ENCODE measurements around the gene PRDM16. TPM values are rescaled to one million over a fixed set of nuclear protein-coding genes. Genes with fewer than 3 reads are reported as not detected.

Gene PRDM16
- total RNA-seq, 2 experiments from 2014 or later: not detected

- intact Hi-C loops (cut with micrococcal nuclease; ENCODE audit: unreplicated experiment): no loop called here
- Histone ChIP-seq H3K79me2 (ENCODE audit: insufficient read depth, low read depth, low read length) (no peaks in the 10 kb centered on the region), H3K4me3 (ENCODE audit: low read depth, low read length, poor library complexity, severe bottlenecking) (no peak overlapping the region), H4K20me1 (ENCODE audit: insufficient read depth, low read length) (no peaks in the 10 kb centered on the region), H3K4me1 (ENCODE audit: insufficient read depth, low read length, poor library complexity, severe bottlenecking) (no peaks in the 10 kb centered on the region), H3K9me3 (ENCODE audit: low read length) (no peaks in the 10 kb centered on the region), H3K9me2 (ENCODE audit: insufficient read depth, low read length) (no peaks in the 10 kb centered on the region), H3K4me2 (ENCODE audit: low read length) (no peak overlapping the region), H3K36me3 (ENCODE audit: insufficient read depth, low read length) (no peaks in the 10 kb centered on the region), H2AFZ (ENCODE audit: low read length) (no peak overlapping the region), H3K27ac (ENCODE audit: low read depth, low read length, poor library complexity, severe bottlenecking) (no peak overlapping the region)
- POLR2A ChIA-PET: no interaction called here
- DNase-seq (ENCODE audit: low spot score): no peak
- CTCF ChIA-PET (ENCODE audit: unreplicated experiment): no interaction called here
- no TSS peak for BruUV-seq (replicated peaks)
- TF ChIP-seq EZH2phosphoT487 (IDR thresholded peaks at IDR 0.05; ENCODE audit: borderline replicate concordance, low read depth, low read length) (no peak), CTCF (conservative IDR thresholded peaks at IDR 0.05; ENCODE audit: low read length) (no peak)
Measured at GRCh38 chr1:3405491-3405890, 336.5 kb downstream of the PRDM16 start.

DNA sequence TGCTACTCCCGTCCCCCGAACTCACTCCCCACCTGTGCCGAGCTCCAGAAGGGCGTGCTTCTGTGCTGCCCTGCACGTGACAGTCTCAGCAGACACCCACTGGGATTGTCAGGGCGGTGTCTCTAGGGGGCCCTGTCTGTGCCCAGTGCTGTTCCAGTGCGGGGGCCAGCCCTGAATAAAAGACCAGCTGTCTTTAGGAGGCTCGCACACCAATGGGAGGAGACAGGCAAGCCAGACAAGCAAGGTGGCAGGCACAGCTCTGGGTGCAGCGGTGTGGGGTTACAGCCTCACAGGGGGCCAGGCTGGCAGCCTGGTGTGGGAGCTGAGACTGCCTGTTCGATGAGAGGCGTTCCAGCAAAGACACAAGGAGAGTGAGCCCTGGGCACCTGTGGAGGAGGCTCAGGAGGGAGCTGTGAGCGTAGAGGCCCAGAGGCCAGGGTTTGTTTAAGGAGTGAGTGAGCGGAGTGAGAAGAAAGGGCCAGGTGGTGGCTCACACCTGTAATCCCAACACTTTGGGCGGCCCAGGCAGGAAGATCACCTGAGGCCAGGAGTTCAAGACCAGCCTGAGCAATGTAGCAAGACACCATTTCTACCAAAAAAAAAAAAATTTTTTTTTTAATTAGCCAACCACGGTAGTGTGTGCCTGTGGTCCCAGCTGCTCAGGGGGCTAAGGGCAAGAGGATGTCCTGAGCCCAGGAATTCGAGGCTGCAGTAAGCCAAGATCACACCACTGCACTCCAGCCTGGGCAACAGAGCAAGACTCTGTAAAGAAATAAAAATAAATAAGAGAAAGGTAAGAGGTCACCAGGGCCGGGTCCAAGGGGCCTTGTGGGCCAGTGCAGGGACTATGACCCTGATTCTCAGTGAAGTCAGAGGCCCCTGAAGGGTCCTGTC is 337.2 kb downstream of the PRDM16 start:
- no TSS peak for BruUV-seq (replicated peaks)
- intact Hi-C loops (cut with micrococcal nuclease; ENCODE audit: unreplicated experiment): no loop called here
- Histone ChIP-seq H3K4me1 (ENCODE audit: insufficient read depth, low read length, poor library complexity, severe bottlenecking) (no peaks in the 10 kb centered on the region), H3K79me2 (ENCODE audit: insufficient read depth, low read depth, low read length) (no peaks in the 10 kb centered on the region), H2AFZ (ENCODE audit: low read length) (no peak overlapping the region), H3K4me2 (ENCODE audit: low read length) (no peak overlapping the region), H4K20me1 (ENCODE audit: insufficient read depth, low read length) (no peaks in the 10 kb centered on the region), H3K4me3 (ENCODE audit: low read depth, low read length, poor library complexity, severe bottlenecking) (no peak overlapping the region), H3K9me3 (ENCODE audit: low read length) (no peaks in the 10 kb centered on the region), H3K27ac (ENCODE audit: low read depth, low read length, poor library complexity, severe bottlenecking) (no peak overlapping the region), H3K9me2 (ENCODE audit: insufficient read depth, low read length) (no peaks in the 10 kb centered on the region), H3K36me3 (ENCODE audit: insufficient read depth, low read length) (no peaks in the 10 kb centered on the region)
- CTCF ChIA-PET (ENCODE audit: unreplicated experiment): no interaction called here
- TF ChIP-seq EZH2phosphoT487 (IDR thresholded peaks at IDR 0.05; ENCODE audit: borderline replicate concordance, low read depth, low read length): no peak
- no peak for TF ChIP-seq CTCF (conservative IDR thresholded peaks at IDR 0.05; ENCODE audit: low read length)
- no peak for DNase-seq (ENCODE audit: low spot score)
- POLR2A ChIA-PET: no interaction called here

GRCh38 chr1:3407021-3407420 is 338.0 kb downstream of the PRDM16 start:
- POLR2A ChIA-PET: no interaction called here

More at GRCh38 chr1:3407021-3407420, 338.0 kb downstream of the PRDM16 start:
- Histone ChIP-seq H3K9me2 (ENCODE audit: insufficient read depth, low read length) (no peaks in the 10 kb centered on the region), H3K4me1 (ENCODE audit: insufficient read depth, low read length, poor library complexity, severe bottlenecking) (no peaks in the 10 kb centered on the region), H2AFZ (ENCODE audit: low read length) (no peak overlapping the region), H3K9me3 (ENCODE audit: low read length) (no peaks in the 10 kb centered on the region), H3K79me2 (ENCODE audit: insufficient read depth, low read depth, low read length) (no peaks in the 10 kb centered on the region), H4K20me1 (ENCODE audit: insufficient read depth, low read length) (no peaks in the 10 kb centered on the region), H3K27ac (ENCODE audit: low read depth, low read length, poor library complexity, severe bottlenecking) (no peak overlapping the region), H3K4me3 (ENCODE audit: low read depth, low read length, poor library complexity, severe bottlenecking) (no peak overlapping the region), H3K4me2 (ENCODE audit: low read length) (no peak overlapping the region), H3K36me3 (ENCODE audit: insufficient read depth, low read length) (no peaks in the 10 kb centered on the region)
- CTCF ChIA-PET (ENCODE audit: unreplicated experiment): interaction anchor here (0.6 kb wide), 1 partner anchor 18 kb away, joined by 4 read pairs; no protein-coding TSS in a partner anchor
- intact Hi-C loops (cut with micrococcal nuclease; ENCODE audit: unreplicated experiment): no loop called here
- TF ChIP-seq CTCF (conservative IDR thresholded peaks at IDR 0.05; ENCODE audit: low read length) (no peak), EZH2phosphoT487 (IDR thresholded peaks at IDR 0.05; ENCODE audit: borderline replicate concordance, low read depth, low read length) (no peak)
- no peak for DNase-seq (ENCODE audit: low spot score)
- no TSS peak for BruUV-seq (replicated peaks)
